Breast epithelium (tissue), 4 donors: Measurements from ENCODE around the gene QPCTL. TPM values are rescaled to one million over a fixed set of nuclear protein-coding genes. Genes with fewer than 3 reads are reported as not detected.
"Not testable (repeated sequence)": the region's sequence is repeated elsewhere in the genome, so short reads cannot be mapped to it uniquely, and the experiment has no call there.

Experiments used
- DNase-seq, 2 donors: peaks; one replicate each; pipeline ENCODE4 v3.0.0-alpha.2; 2019; ENCODE audit warnings: low spot score in 2 of 2
- H3K27ac ChIP-seq, 2 donors: fragments of 200-600 bp; sonication (generic) in 1 of 2; one replicate each; pipeline ENCODE4 v1.5.1; 2016 to 2019; ENCODE audit warnings: mild to moderate bottlenecking in 1 of 2
- H3K27me3 ChIP-seq, 2 donors: fragments of 200-600 bp; sonication (generic) in 1 of 2; one replicate each; pipeline versions ENCODE4 v1.5.1 to v1.6.0; 2017 to 2019; ENCODE audit warnings: control low read depth in 1 of 2, mild to moderate bottlenecking in 1 of 2
- H3K36me3 ChIP-seq: fragments of 200-600 bp; one replicate; pipeline ENCODE4 v1.5.1; 2019
- H3K4me1 ChIP-seq, 2 donors: fragments of 200-600 bp; sonication (generic); one replicate each; pipeline ENCODE4 v1.5.1; 2016 to 2019; ENCODE audit warnings: control low read depth in 1 of 2
- H3K4me3 ChIP-seq, 3 donors: fragments of 200-600 bp; sonication (generic); 1 replicate in 2 of 3; 2 replicates in 1 of 3; pipeline ENCODE4 v1.5.1; 2016 to 2019; ENCODE audit warnings: mild to moderate bottlenecking in 3 of 3, moderate library complexity in 2 of 3
- H3K9me3 ChIP-seq, 2 donors: fragments of 200-600 bp; sonication (generic) in 1 of 2; one replicate each; pipeline ENCODE4 v1.5.1; 2016 to 2019; ENCODE audit warnings: control low read depth in 1 of 2
- CTCF ChIP-seq, 3 donors: fragments of 450-650 bp; IDR thresholded peaks; one replicate each; pipeline ENCODE4 v1.5.1; 2016 to 2017; ENCODE audit warnings: antibody characterized with exemption in 3 of 3, mild to moderate bottlenecking in 3 of 3, moderate library complexity in 3 of 3
- POLR2A ChIP-seq: fragments of 450-650 bp; IDR thresholded peaks from one replicate; pipeline ENCODE4 v1.6.1; 2016; ENCODE audit warnings: antibody characterized with exemption, mild to moderate bottlenecking, moderate library complexity
- POLR2AphosphoS5 ChIP-seq, 3 donors: sonication (generic); formaldehyde crosslinking; IDR thresholded peaks; one replicate each; pipeline ENCODE4 v1.6.1; 2017; ENCODE audit warnings: antibody characterized with exemption in 3 of 3
- intact Hi-C: fragments of 100-400 bp; cut with DNase I; formaldehyde crosslinking; loops from one replicate; pipeline ENCODE4 v1.15.1; 2023; ENCODE audit warnings: low total_unique reads
- total RNA-seq, 3 donors: library from RNA; depleted of rRNA; stranded (reverse); fragments of >200 nt; gene quantifications; one replicate each; pipeline ENCODE4 v1.1.0, GENCODE V29; 2016

Gene QPCTL
- total RNA-seq, 3 donors from 2014 or later: 6.1 to 9.4 (median 7.2) TPM

- no peaks in the 10 kb centered on the region for H3K27me3 ChIP-seq
- H3K4me1 ChIP-seq: no peaks in the 10 kb centered on the region
- H3K36me3 ChIP-seq: no peaks in the 10 kb centered on the region
- no peak overlapping the region for H3K4me3 ChIP-seq
- no peak for DNase-seq
- intact Hi-C loops: no loop called here
- H3K27ac ChIP-seq: no peak overlapping the region
- no peaks in the 10 kb centered on the region for H3K9me3 ChIP-seq
- no peak for TF ChIP-seq POLR2A
- TF ChIP-seq CTCF (IDR thresholded peaks at IDR 0.05): no peak
- TF ChIP-seq POLR2AphosphoS5 (IDR thresholded peaks at IDR 0.05): no peak
Measured at GRCh38 chr19:45747513-45747912, 55.0 kb downstream of the QPCTL start.

GRCh38 chr19:45751483-45751882, 59.0 kb downstream of the QPCTL start:
- H3K36me3 ChIP-seq, H3K4me3 ChIP-seq, H3K27me3 ChIP-seq, H3K4me1 ChIP-seq, intact Hi-C loops, H3K27ac ChIP-seq, H3K9me3 ChIP-seq, DNase-seq: not testable (repeated sequence)

- no peak for TF ChIP-seq CTCF (IDR thresholded peaks at IDR 0.05)
- no peak for TF ChIP-seq POLR2AphosphoS5 (IDR thresholded peaks at IDR 0.05)
- TF ChIP-seq POLR2A: no peak
- no peaks in the 10 kb centered on the region for H3K27me3 ChIP-seq
- H3K27ac ChIP-seq: no peak overlapping the region
- intact Hi-C loops: no loop called here
- H3K4me1 ChIP-seq: no peaks in the 10 kb centered on the region
- no peak overlapping the region for H3K4me3 ChIP-seq
- H3K9me3 ChIP-seq: no peaks in the 10 kb centered on the region
- no peaks in the 10 kb centered on the region for H3K36me3 ChIP-seq
- no peak for DNase-seq
Measured at GRCh38 chr19:45752639-45753038, 60.2 kb downstream of the QPCTL start.

GRCh38 chr19:45753548-45753947, 61.1 kb downstream of the QPCTL start:
- Histone ChIP-seq H3K36me3 (no peaks in the 10 kb centered on the region), H3K4me1 (no peaks in the 10 kb centered on the region), H3K9me3 (no peaks in the 10 kb centered on the region), H3K27me3 (no peaks in the 10 kb centered on the region), H3K27ac (no peak overlapping the region), H3K4me3 (no peak overlapping the region)
- TF ChIP-seq POLR2A (no peak), POLR2AphosphoS5 (IDR thresholded peaks at IDR 0.05) (no peak), CTCF (IDR thresholded peaks at IDR 0.05) (no peak)
- DNase-seq: no peak
- intact Hi-C loops: no loop called here

Other genes starting within 250 kb of the QPCTL start
- 100 to 1,000 TPM in 1 of 3 donors, 10 to 100 TPM in 2; 29.8 to 109 (median 38.4) TPM for gene FOSB, start 224.7 kb upstream of the QPCTL start, total RNA-seq
- gene RTN2, start 195.6 kb upstream of the QPCTL start, total RNA-seq: 10 to 100 TPM in 1 of 3 donors, 1 to 10 TPM in 2; 5.9 to 15.1 (median 7.2) TPM
- 1 to 10 TPM; 1.8 to 2.5 (median 2.3) TPM for gene PPM1N, start 194.2 kb upstream of the QPCTL start, total RNA-seq
- gene VASP, start 185.2 kb upstream of the QPCTL start, total RNA-seq: 10 to 100 TPM; 31.8 to 61.6 (median 52.2) TPM
- 10 to 100 TPM in 1 of 3 donors, 1 to 10 TPM in 2; 6.6 to 11.4 (median 7.2) TPM for gene OPA3, start 107.9 kb upstream of the QPCTL start, total RNA-seq
- gene GPR4, start 90.5 kb upstream of the QPCTL start, total RNA-seq: 1 to 10 TPM; 1.1 to 8.8 (median 1.2) TPM
- gene EML2, start 53.3 kb upstream of the QPCTL start, total RNA-seq: 10 to 100 TPM; 27.7 to 42.0 (median 32.4) TPM
- 1 to 10 TPM in 2 of 3 donors, under 1 TPM in 1; 0.16 to 4.9 (median 4.8) TPM for gene GIPR, start 24.4 kb upstream of the QPCTL start, total RNA-seq
- 100 to 1,000 TPM; 175 to 238 (median 191) TPM for gene SNRPD2, start 713 bp upstream of the QPCTL start, total RNA-seq
- 10 to 100 TPM in 2 of 3 donors, 1 to 10 TPM in 1; 8.0 to 15.1 (median 13.8) TPM for gene FBXO46, start 38.2 kb downstream of the QPCTL start, total RNA-seq
- gene MEIOSIN, start 40.8 kb downstream of the QPCTL start, total RNA-seq: not detected
- 10 to 100 TPM in 2 of 3 donors, 1 to 10 TPM in 1; 8.6 to 11.8 (median 11.8) TPM for gene SIX5, start 76.6 kb downstream of the QPCTL start, total RNA-seq
- gene DMPK, start 89.8 kb downstream of the QPCTL start, total RNA-seq: 10 to 100 TPM; 16.0 to 25.6 (median 24.5) TPM
- 10 to 100 TPM; 24.2 to 31.1 (median 29.3) TPM for gene DMWD, start 100.2 kb downstream of the QPCTL start, total RNA-seq
- gene RSPH6A, start 122.6 kb downstream of the QPCTL start, total RNA-seq: under 1 TPM in 1 of 3 donors, not detected in 2; 0.15 TPM
- gene SYMPK, start 170.5 kb downstream of the QPCTL start, total RNA-seq: 10 to 100 TPM; 24.3 to 50.8 (median 31.3) TPM
- under 1 TPM in 1 of 3 donors, not detected in 2; 0.33 TPM for gene FOXA3, start 171.7 kb downstream of the QPCTL start, total RNA-seq
- 10 to 100 TPM; 16.5 to 26.5 (median 19.7) TPM for gene IRF2BP1, start 193.5 kb downstream of the QPCTL start, total RNA-seq
- gene MYPOP, start 209.9 kb downstream of the QPCTL start, total RNA-seq: 1 to 10 TPM; 2.0 to 5.9 (median 2.4) TPM
- not detected for gene NANOS2, start 222.1 kb downstream of the QPCTL start, total RNA-seq